T-helper 2 cell (primary cell): ENCODE measurements around the gene DSG3.
A peak's percentile ranks its signal among the peaks of the same experiment; 100 is the strongest.

Experiments
- DNase-seq, 5 experiments: peaks; one replicate each; pipeline versions ENCODE4 v3.0.0 to v3.0.0-alpha.2; 2012 to 2022

The DSG3 gene

GRCh38 chr18:31436825-31437224 is 10.7 kb upstream of the DSG3 start:
- no peak for DNase-seq

GRCh38 chr18:31438402-31438801 is 9.1 kb upstream of the DSG3 start:
- DNase-seq: peak in 1 of 5 experiments; percentile 1

- no peak for DNase-seq
Measured at GRCh38 chr18:31439807-31440325, 7.7 kb upstream of the DSG3 start.

- no peak for DNase-seq
Measured at GRCh38 chr18:31440787-31441186, 6.8 kb upstream of the DSG3 start.

GRCh38 chr18:31441493-31441892 is 6.0 kb upstream of the DSG3 start:
- no peak for DNase-seq

GRCh38 chr18:31444142-31444541 is 3.4 kb upstream of the DSG3 start:
- DNase-seq: no peak

- DNase-seq: no peak
Measured at GRCh38 chr18:31445908-31446307, 1.6 kb upstream of the DSG3 start.

GRCh38 chr18:31446854-31447253 is 687 bp upstream of the DSG3 start:
- DNase-seq: no peak

GRCh38 chr18:31450409-31450808 is 2.9 kb downstream of the DSG3 start:
- no peak for DNase-seq

- no peak for DNase-seq
Measured at GRCh38 chr18:31451625-31452024, 4.1 kb downstream of the DSG3 start.

- no peak for DNase-seq
Measured at GRCh38 chr18:31454066-31454708, 6.6 kb downstream of the DSG3 start.

GRCh38 chr18:31469629-31470028 is 22.1 kb downstream of the DSG3 start:
- DNase-seq: no peak

GRCh38 chr18:31478688-31479087 is 31.1 kb downstream of the DSG3 start:
- DNase-seq: no peak

- DNase-seq: no peak
Measured at GRCh38 chr18:31482051-31482450, 34.5 kb downstream of the DSG3 start.

GRCh38 chr18:31483396-31483795 is 35.9 kb downstream of the DSG3 start:
- no peak for DNase-seq

- no peak for DNase-seq
Measured at GRCh38 chr18:31484461-31484860, 36.9 kb downstream of the DSG3 start.

GRCh38 chr18:31486165-31486564 is 38.6 kb downstream of the DSG3 start:
- no peak for DNase-seq

- no peak for DNase-seq
Measured at GRCh38 chr18:31487246-31488015, 39.9 kb downstream of the DSG3 start.

- DNase-seq: no peak
Measured at GRCh38 chr18:31489311-31489710, 41.8 kb downstream of the DSG3 start.

- no peak for DNase-seq
Measured at GRCh38 chr18:31490387-31490786, 42.8 kb downstream of the DSG3 start.

- no peak for DNase-seq
Measured at GRCh38 chr18:31490833-31491232, 43.3 kb downstream of the DSG3 start.

GRCh38 chr18:31491586-31491985 is 44.0 kb downstream of the DSG3 start:
- no peak for DNase-seq

GRCh38 chr18:31492671-31493070 is 45.1 kb downstream of the DSG3 start:
- DNase-seq: no peak

GRCh38 chr18:31493171-31493570 is 45.6 kb downstream of the DSG3 start:
- no peak for DNase-seq
